Hematopoietic multipotent progenitor cell treated with erythropoietin and hydrocortisone succinate and interleukin-3 and kit ligand, for 17 days (in vitro differentiated cells): ENCODE results near the gene METAP1D.
"Not testable (repeated sequence)": the region's sequence is repeated elsewhere in the genome, so short reads cannot be mapped to it uniquely, and the experiment has no call there.

Source experiments
- DNase-seq: peaks from one replicate; pipeline ENCODE4 v3.0.0-alpha.2; 2015; ENCODE audit warnings: low spot score

The METAP1D gene

DNA sequence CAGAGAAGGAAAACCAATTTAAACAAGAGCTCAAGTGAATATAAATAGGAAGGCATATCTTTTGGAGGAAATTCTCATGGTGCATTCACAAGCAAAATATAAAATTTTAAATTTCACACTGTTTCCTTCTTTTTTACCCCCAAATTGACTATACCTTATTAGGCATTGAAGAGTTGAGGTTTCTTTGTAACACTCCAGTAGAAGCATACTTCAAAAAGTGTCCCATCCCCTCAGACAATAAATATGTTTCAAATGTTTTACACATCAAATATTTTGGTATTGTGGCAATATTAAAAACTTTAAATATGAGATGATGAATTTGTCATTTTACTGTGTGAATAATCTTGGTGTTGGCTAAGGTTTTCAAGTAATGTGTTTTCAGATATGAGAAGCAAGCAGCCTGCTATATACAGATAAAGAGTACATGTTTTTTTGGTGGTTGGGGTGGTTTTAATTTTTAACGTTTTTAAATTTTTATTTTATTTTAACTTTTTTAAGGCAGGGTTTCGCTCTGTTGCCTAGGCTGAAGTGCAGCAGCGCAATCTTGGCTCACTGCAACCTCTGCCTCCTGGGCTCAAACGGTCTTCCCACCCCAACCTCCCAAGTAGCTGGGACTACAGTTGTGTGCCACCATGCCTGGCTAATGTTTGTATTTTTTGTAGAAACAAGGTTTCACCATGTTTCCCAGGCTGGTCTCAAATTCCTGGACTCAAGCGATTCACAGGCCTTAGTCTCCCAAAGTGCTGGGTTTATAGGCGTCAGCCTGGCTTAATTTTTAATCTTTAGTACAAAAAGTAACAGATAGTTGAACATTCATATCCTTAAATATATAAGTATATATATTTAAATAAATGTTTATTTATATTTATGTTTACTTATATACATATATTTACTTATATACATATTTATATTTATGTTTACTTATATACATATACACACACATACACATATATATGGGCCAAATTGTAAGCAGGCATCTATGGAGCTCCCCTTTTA, 49.1 kb downstream of the METAP1D start:
- DNase-seq = peak; percentile 68

GRCh38 chr2:172049567-172050120, 49.9 kb downstream of the METAP1D start:
- peak; percentile 53 for DNase-seq

- DNase-seq = no peak
Measured at GRCh38 chr2:172050479-172051125, 50.8 kb downstream of the METAP1D start.

- no peak for DNase-seq
Measured at GRCh38 chr2:172052000-172052983, 52.5 kb downstream of the METAP1D start.

- DNase-seq = no peak
Measured at GRCh38 chr2:172053486-172053885, 53.7 kb downstream of the METAP1D start.

GRCh38 chr2:172056293-172056692, 56.5 kb downstream of the METAP1D start:
- no peak for DNase-seq

- no peak for DNase-seq
Measured at GRCh38 chr2:172058660-172059059, 58.9 kb downstream of the METAP1D start.

- not testable (repeated sequence) for DNase-seq
Measured at GRCh38 chr2:172060118-172060517, 60.4 kb downstream of the METAP1D start.

DNA sequence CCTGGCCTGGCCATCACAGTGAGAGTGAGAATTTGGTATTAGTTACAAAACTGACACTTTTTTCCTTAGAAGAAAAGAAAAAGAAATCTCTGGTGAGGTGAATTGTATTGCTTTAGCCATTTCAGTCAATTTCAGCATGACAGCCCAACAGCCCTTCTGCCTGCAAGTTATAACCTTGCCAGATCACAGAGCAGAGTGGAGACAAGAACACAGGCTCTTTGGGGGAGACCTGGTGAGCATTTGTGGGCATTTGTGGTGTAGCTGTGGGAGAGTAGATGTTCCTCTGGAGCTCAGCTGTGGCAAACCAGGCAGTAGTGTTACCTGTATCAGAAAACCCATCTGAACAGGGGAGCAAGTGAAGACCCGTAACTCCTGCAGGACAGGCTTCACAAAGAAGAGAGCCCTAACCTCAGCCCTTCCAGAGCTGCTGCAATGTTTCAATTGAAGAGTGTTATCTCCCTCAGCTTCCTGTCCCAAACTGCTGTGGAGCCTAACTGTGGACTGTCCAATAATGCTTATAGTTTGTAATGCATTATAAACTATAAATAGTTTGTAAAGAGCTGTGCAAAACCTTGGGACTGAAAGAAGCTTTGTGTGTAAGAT, 62.8 kb downstream of the METAP1D start:
- DNase-seq = no peak

GRCh38 chr2:172063446-172063845, 63.7 kb downstream of the METAP1D start:
- DNase-seq = no peak

DNA sequence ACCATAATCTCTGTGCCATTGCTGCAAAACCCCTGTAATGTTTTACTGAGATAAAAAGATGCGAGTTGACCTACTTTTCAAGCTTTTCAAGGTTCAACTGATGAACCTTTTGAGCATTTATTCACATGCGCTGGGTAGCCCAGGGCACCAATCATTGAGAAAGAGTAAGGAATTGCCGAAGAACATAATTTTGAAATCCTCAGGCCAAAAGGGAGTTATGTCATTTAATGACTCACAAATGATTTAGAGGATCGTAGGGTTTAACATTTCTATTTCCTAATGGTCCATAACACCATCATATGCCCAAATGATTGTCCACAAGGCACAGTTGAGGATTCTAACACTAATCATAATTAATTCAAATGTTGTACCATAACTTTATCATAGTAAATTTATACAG, 65.4 kb downstream of the METAP1D start:
- DNase-seq = no peak

- DNase-seq = no peak
Measured at GRCh38 chr2:172066394-172066886, 66.7 kb downstream of the METAP1D start.

- not testable (repeated sequence) for DNase-seq
Measured at GRCh38 chr2:172067905-172068304, 68.2 kb downstream of the METAP1D start.

DNA sequence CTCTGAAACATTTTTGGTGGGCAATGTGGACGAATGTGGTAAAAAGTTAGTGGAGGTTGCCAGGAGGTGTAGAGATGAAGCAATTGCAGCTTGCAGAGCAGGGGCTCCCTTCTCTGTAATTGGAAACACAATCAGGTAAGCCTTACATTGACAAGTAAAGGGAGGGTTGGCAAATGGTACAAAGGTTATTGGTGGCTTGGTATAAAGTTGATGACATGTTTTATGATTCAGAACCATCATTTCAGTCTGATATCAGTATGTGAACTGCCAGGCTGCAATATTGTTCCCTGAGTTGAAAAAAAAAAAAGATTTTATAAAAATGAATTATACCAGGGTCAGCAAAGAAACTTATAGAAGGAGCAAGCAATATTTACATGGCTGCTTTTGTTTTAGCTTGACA, 71.2 kb downstream of the METAP1D start:
- no peak for DNase-seq

GRCh38 chr2:172072303-172072702, 72.5 kb downstream of the METAP1D start:
- no peak for DNase-seq

GRCh38 chr2:172072706-172073105, 73.0 kb downstream of the METAP1D start:
- DNase-seq = no peak

GRCh38 chr2:172073518-172073917, 73.8 kb downstream of the METAP1D start:
- no peak for DNase-seq

- DNase-seq = no peak
Measured at GRCh38 chr2:172074254-172074653, 74.5 kb downstream of the METAP1D start.

GRCh38 chr2:172079416-172079815, 79.7 kb downstream of the METAP1D start:
- no peak for DNase-seq

DNA sequence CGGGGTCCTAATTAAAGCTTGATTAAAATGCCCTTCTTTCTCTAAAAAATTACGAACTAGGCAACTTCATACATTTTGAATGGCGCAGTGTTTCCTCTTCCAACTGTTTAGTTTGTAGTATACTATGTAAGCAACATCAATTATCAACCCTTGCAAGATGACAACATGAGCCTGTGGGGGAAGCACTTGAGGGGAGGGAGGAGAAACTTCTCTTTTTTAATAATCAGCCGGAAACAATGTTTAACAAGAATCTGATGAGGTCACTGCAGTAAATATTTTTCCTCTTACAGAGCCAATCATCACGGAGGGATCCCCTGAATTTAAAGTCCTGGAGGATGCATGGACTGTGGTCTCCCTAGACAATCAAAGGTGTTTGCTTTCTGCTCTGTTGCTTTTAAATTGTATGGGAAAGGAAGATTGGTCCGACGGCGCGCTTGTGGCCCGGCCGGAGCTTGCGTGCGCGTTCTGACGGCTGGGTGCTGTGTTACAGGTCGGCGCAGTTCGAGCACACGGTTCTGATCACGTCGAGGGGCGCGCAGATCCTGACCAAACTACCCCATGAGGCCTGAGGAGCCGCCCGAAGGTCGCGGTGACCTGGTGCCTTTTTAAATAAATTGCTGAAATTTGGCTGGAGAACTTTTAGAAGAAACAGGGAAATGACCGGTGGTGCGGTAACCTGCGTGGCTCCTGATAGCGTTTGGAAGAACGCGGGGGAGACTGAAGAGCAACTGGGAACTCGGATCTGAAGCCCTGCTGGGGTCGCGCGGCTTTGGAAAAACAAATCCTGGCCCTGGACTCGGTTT, 80.3 kb downstream of the METAP1D start:
- no peak for DNase-seq
